ENCODE results near the gene STK32B.
"Not testable (repeated sequence)": the region's sequence is repeated elsewhere in the genome, so short reads cannot be mapped to it uniquely, and the experiment has no call there.

The STK32B gene

GRCh38 chr4:5157791-5158770 lies 106.8 kb downstream of the STK32B start:
- no peak for DNase-seq (ENCODE audit: low read depth in 1 of 2, low spot score in 1 of 2)

GRCh38 chr4:5158825-5159224 lies 107.5 kb downstream of the STK32B start:
- DNase-seq (ENCODE audit: low read depth in 1 of 2, low spot score in 1 of 2): no peak

- DNase-seq (ENCODE audit: low read depth in 1 of 2, low spot score in 1 of 2): no peak
Measured at GRCh38 chr4:5160668-5161067, 109.4 kb downstream of the STK32B start.

GRCh38 chr4:5162909-5163508 lies 111.7 kb downstream of the STK32B start:
- no peak for DNase-seq (ENCODE audit: low read depth in 1 of 2, low spot score in 1 of 2)

GRCh38 chr4:5164221-5164912 lies 113.1 kb downstream of the STK32B start:
- no peak for DNase-seq (ENCODE audit: low read depth in 1 of 2, low spot score in 1 of 2)

GRCh38 chr4:5165420-5166369 lies 114.4 kb downstream of the STK32B start:
- no peak for DNase-seq (ENCODE audit: low read depth in 1 of 2, low spot score in 1 of 2)

- no peak for DNase-seq (ENCODE audit: low read depth in 1 of 2, low spot score in 1 of 2)
Measured at GRCh38 chr4:5166377-5166776, 115.1 kb downstream of the STK32B start.

- DNase-seq (ENCODE audit: low read depth in 1 of 2, low spot score in 1 of 2): no peak
Measured at GRCh38 chr4:5168891-5169290, 117.6 kb downstream of the STK32B start.

- not testable (repeated sequence) for DNase-seq (ENCODE audit: low read depth in 1 of 2, low spot score in 1 of 2)
Measured at GRCh38 chr4:5175836-5176235, 124.6 kb downstream of the STK32B start.

- no peak for DNase-seq (ENCODE audit: low read depth in 1 of 2, low spot score in 1 of 2)
Measured at GRCh38 chr4:5184606-5185005, 133.3 kb downstream of the STK32B start.

GRCh38 chr4:5185551-5185950 lies 134.3 kb downstream of the STK32B start:
- DNase-seq (ENCODE audit: low read depth in 1 of 2, low spot score in 1 of 2): no peak

- no peak for DNase-seq (ENCODE audit: low read depth in 1 of 2, low spot score in 1 of 2)
Measured at GRCh38 chr4:5186271-5187064, 135.2 kb downstream of the STK32B start.

GRCh38 chr4:5188130-5188529 lies 136.8 kb downstream of the STK32B start:
- DNase-seq (ENCODE audit: low read depth in 1 of 2, low spot score in 1 of 2): no peak

GRCh38 chr4:5191831-5192230 lies 140.6 kb downstream of the STK32B start:
- no peak for DNase-seq (ENCODE audit: low read depth in 1 of 2, low spot score in 1 of 2)

GRCh38 chr4:5192271-5192670 lies 141.0 kb downstream of the STK32B start:
- no peak for DNase-seq (ENCODE audit: low read depth in 1 of 2, low spot score in 1 of 2)

- no peak for DNase-seq (ENCODE audit: low read depth in 1 of 2, low spot score in 1 of 2)
Measured at GRCh38 chr4:5192678-5193077, 141.4 kb downstream of the STK32B start.

GRCh38 chr4:5198656-5199541 lies 147.6 kb downstream of the STK32B start:
- no peak for DNase-seq (ENCODE audit: low read depth in 1 of 2, low spot score in 1 of 2)

GRCh38 chr4:5199912-5200311 lies 148.6 kb downstream of the STK32B start:
- DNase-seq (ENCODE audit: low read depth in 1 of 2, low spot score in 1 of 2): no peak

GRCh38 chr4:5200513-5200912 lies 149.2 kb downstream of the STK32B start:
- DNase-seq (ENCODE audit: low read depth in 1 of 2, low spot score in 1 of 2): no peak

Measured in activated T-helper 1 cell treated with anti-CD3 and anti-CD28 coated beads, Interleukin-2, amount 50 U/mL, for 16 hours (primary cell).